Colonic mucosa (tissue), 4 donors: ENCODE results near the gene GLI3. TPM values are rescaled to one million over a fixed set of nuclear protein-coding genes. Genes with fewer than 3 reads are reported as not detected.

Source experiments
- DNase-seq: peaks from one replicate; pipeline ENCODE4 v3.0.0-alpha.2; 2020
- H3K27ac ChIP-seq: fragments of 200-600 bp; one replicate; pipeline ENCODE4 v1.8.0; 2021
- H3K27me3 ChIP-seq: fragments of 200-600 bp; one replicate; pipeline ENCODE4 v1.8.0; 2021
- H3K36me3 ChIP-seq: fragments of 200-600 bp; one replicate; pipeline ENCODE4 v1.8.0; 2021
- H3K4me1 ChIP-seq: fragments of 200-600 bp; one replicate; pipeline ENCODE4 v1.8.0; 2021; ENCODE audit warnings: mild to moderate bottlenecking
- H3K4me3 ChIP-seq: fragments of 200-600 bp; one replicate; pipeline ENCODE4 v1.8.0; 2021
- H3K9ac ChIP-seq, 2 donors: one replicate each; pipeline ENCODE4 v1.7.0; 2013; ENCODE audit warnings: control low read depth in 2 of 2, low read depth in 2 of 2, low read length in 2 of 2
- H3K9me3 ChIP-seq: fragments of 200-600 bp; one replicate; pipeline ENCODE4 v1.8.0; 2021
- CTCF ChIP-seq: fragments of 200-600 bp; IDR thresholded peaks from one replicate; pipeline ENCODE4 v1.8.0; 2022; ENCODE audit warnings: antibody characterized with exemption, mild to moderate bottlenecking
- intact Hi-C: fragments of 100-400 bp; cut with DNase I; formaldehyde crosslinking; loops from one replicate; pipeline ENCODE4 v1.14.1; 2022
- total RNA-seq, 2 donors: library from RNA; stranded (reverse); fragmentation: NEBNext Ultra II Directional in 1 of 2; extraction: Animal tissue kit (Norgen Biotek cat#: 25700) in 1 of 2; gene quantifications; one replicate each; pipeline ENCODE4 v1.2.1, GENCODE V29; 2021
- donor health status: healthy.
- donor health status: DM: no; HTN: no; CAD: no.
- donor health status: DM: no; HTN: no; CAD: no.

Gene GLI3
- total RNA-seq, 2 donors from 2014 or later = 1.8 to 8.0 TPM

- no peaks in the 10 kb centered on the region for H3K36me3 ChIP-seq
- no peaks in the 10 kb centered on the region for H3K4me1 ChIP-seq
- no peak overlapping the region for H3K4me3 ChIP-seq
- H3K27ac ChIP-seq = no peak overlapping the region
- H3K9ac ChIP-seq = no peak overlapping the region
- intact Hi-C loops = no loop called here
- H3K9me3 ChIP-seq = no peaks in the 10 kb centered on the region
- no peak for DNase-seq
- H3K27me3 ChIP-seq = no peaks in the 10 kb centered on the region
- TF ChIP-seq CTCF = no peak
Measured at GRCh38 chr7:42254217-42254616, 17.2 kb upstream of the GLI3 start.

- intact Hi-C loops = no loop called here
- Histone ChIP-seq H3K36me3 (no peaks in the 10 kb centered on the region), H3K4me3 (no peak overlapping the region), H3K9me3 (no peaks in the 10 kb centered on the region), H3K9ac (no peak overlapping the region), H3K27me3 (no peaks in the 10 kb centered on the region), H3K27ac (no peak overlapping the region), H3K4me1 (no peaks in the 10 kb centered on the region)
- DNase-seq = no peak
- TF ChIP-seq CTCF = no peak
Measured at GRCh38 chr7:42253316-42253715, 16.3 kb upstream of the GLI3 start.

GRCh38 chr7:42250411-42250810, 13.4 kb upstream of the GLI3 start:
- Histone ChIP-seq H3K4me1 (no peaks in the 10 kb centered on the region), H3K27me3 (no peaks in the 10 kb centered on the region), H3K36me3 (no peaks in the 10 kb centered on the region), H3K4me3 (no peak overlapping the region), H3K9me3 (no peaks in the 10 kb centered on the region), H3K9ac (no peak overlapping the region), H3K27ac (no peak overlapping the region)
- no peak for DNase-seq
- intact Hi-C loops = no loop called here
- TF ChIP-seq CTCF = no peak

GRCh38 chr7:42248579-42248978, 11.6 kb upstream of the GLI3 start:
- intact Hi-C loops = no loop called here
- no peaks in the 10 kb centered on the region for H3K9me3 ChIP-seq
- H3K9ac ChIP-seq = no peak overlapping the region
- no peak for TF ChIP-seq CTCF
- no peak overlapping the region for H3K27ac ChIP-seq
- H3K27me3 ChIP-seq = no peaks in the 10 kb centered on the region
- no peaks in the 10 kb centered on the region for H3K4me1 ChIP-seq
- no peaks in the 10 kb centered on the region for H3K36me3 ChIP-seq
- no peak overlapping the region for H3K4me3 ChIP-seq
- DNase-seq = no peak

GRCh38 chr7:42247301-42247700, 10.3 kb upstream of the GLI3 start:
- Histone ChIP-seq H3K36me3 (no peaks in the 10 kb centered on the region), H3K9ac (no peak overlapping the region), H3K27me3 (no peaks in the 10 kb centered on the region), H3K4me3 (no peak overlapping the region), H3K27ac (no peak overlapping the region), H3K4me1 (no peaks in the 10 kb centered on the region), H3K9me3 (no peaks in the 10 kb centered on the region)
- DNase-seq = no peak
- intact Hi-C loops = no loop called here
- no peak for TF ChIP-seq CTCF

GRCh38 chr7:42244828-42245227, 7.8 kb upstream of the GLI3 start:
- Histone ChIP-seq H3K4me1 (no peaks in the 10 kb centered on the region), H3K9me3 (no peaks in the 10 kb centered on the region), H3K27me3 (peaks cover 4% of the 10 kb centered on the region), H3K4me3 (no peak overlapping the region), H3K36me3 (no peaks in the 10 kb centered on the region), H3K9ac (no peak overlapping the region), H3K27ac (no peak overlapping the region)
- intact Hi-C loops = no loop called here
- TF ChIP-seq CTCF = no peak
- DNase-seq = no peak
